HG02943 (cell line): ENCODE results near the gene HEXA.
"Not testable (repeated sequence)": the region's sequence is repeated elsewhere in the genome, so short reads cannot be mapped to it uniquely, and the experiment has no call there.

Experiments used
- ATAC-seq: cut with Tn5 transposase; IDR thresholded peaks from one replicate; pipeline ENCODE4 v1.9.1; 2021; ENCODE audit warnings: mild to moderate bottlenecking, low read depth, moderate library complexity; ENCODE audit not compliant: unreplicated experiment

HEXA gene

GRCh38 chr15:72379106-72379505, 3.3 kb upstream of the HEXA start:
- ATAC-seq: not testable (repeated sequence)

GRCh38 chr15:72377331-72377730, 1.5 kb upstream of the HEXA start:
- ATAC-seq: no peak

- ATAC-seq: peak; percentile 42
Observed at GRCh38 chr15:72375501-72375845, 341 bp downstream of the HEXA start.

- no peak for ATAC-seq
Observed at GRCh38 chr15:72372361-72372760, 3.5 kb downstream of the HEXA start.

- no peak for ATAC-seq
Observed at GRCh38 chr15:72369964-72370363, 5.8 kb downstream of the HEXA start.

- ATAC-seq: no peak
Observed at GRCh38 chr15:72368899-72369298, 6.9 kb downstream of the HEXA start.

GRCh38 chr15:72368325-72368724, 7.5 kb downstream of the HEXA start:
- no peak for ATAC-seq

- ATAC-seq: peak; percentile 84
Observed at GRCh38 chr15:72365844-72366243, 10.0 kb downstream of the HEXA start.

GRCh38 chr15:72361176-72361575, 14.6 kb downstream of the HEXA start:
- no peak for ATAC-seq

- no peak for ATAC-seq
Observed at GRCh38 chr15:72358650-72359171, 17.1 kb downstream of the HEXA start.

- ATAC-seq: no peak
Observed at GRCh38 chr15:72358121-72358520, 17.7 kb downstream of the HEXA start.

GRCh38 chr15:72354496-72354895, 21.3 kb downstream of the HEXA start:
- ATAC-seq: no peak

GRCh38 chr15:72353266-72353665, 22.5 kb downstream of the HEXA start:
- no peak for ATAC-seq

- no peak for ATAC-seq
Observed at GRCh38 chr15:72345806-72346205, 30.0 kb downstream of the HEXA start.

- no peak for ATAC-seq
Observed at GRCh38 chr15:72345280-72345679, 30.5 kb downstream of the HEXA start.

- ATAC-seq: no peak
Observed at GRCh38 chr15:72344602-72345001, 31.2 kb downstream of the HEXA start.

GRCh38 chr15:72342385-72342784, 33.4 kb downstream of the HEXA start:
- ATAC-seq: no peak

- ATAC-seq: no peak
Observed at GRCh38 chr15:72341361-72341760, 34.5 kb downstream of the HEXA start.

- ATAC-seq: no peak
Observed at GRCh38 chr15:72340366-72340765, 35.4 kb downstream of the HEXA start.

GRCh38 chr15:72339777-72340177, 36.0 kb downstream of the HEXA start:
- ATAC-seq: no peak

- no peak for ATAC-seq
Observed at GRCh38 chr15:72338617-72339321, 37.0 kb downstream of the HEXA start.

- no peak for ATAC-seq
Observed at GRCh38 chr15:72338148-72338547, 37.7 kb downstream of the HEXA start.

- ATAC-seq: no peak
Observed at GRCh38 chr15:72334842-72335241, 41.0 kb downstream of the HEXA start.
